Suprapubic skin (tissue), 4 donors: ENCODE results near the gene SPTLC3. TPM values are rescaled to one million over a fixed set of nuclear protein-coding genes. Genes with fewer than 3 reads are reported as not detected.

Source experiments
- DNase-seq, 2 donors: peaks; one replicate each; pipeline ENCODE4 v3.0.0-alpha.2; 2019; ENCODE audit warnings: low spot score in 2 of 2
- H3K27ac ChIP-seq: fragments of 200-600 bp; sonication (generic); one replicate; pipeline ENCODE4 v1.5.1; 2019
- H3K27me3 ChIP-seq: fragments of 200-600 bp; sonication (generic); one replicate; pipeline ENCODE4 v1.5.1; 2019
- H3K36me3 ChIP-seq: fragments of 200-600 bp; sonication (generic); one replicate; pipeline ENCODE4 v1.5.1; 2019
- H3K4me1 ChIP-seq: fragments of 200-600 bp; sonication (generic); one replicate; pipeline ENCODE4 v1.5.1; 2019
- H3K4me3 ChIP-seq: fragments of 200-600 bp; sonication (generic); one replicate; pipeline ENCODE4 v1.5.1; 2019; ENCODE audit warnings: mild to moderate bottlenecking
- H3K9me3 ChIP-seq: fragments of 200-600 bp; sonication (generic); one replicate; pipeline ENCODE4 v1.5.1; 2019
- EP300 ChIP-seq: sonication (generic); formaldehyde crosslinking; IDR thresholded peaks from one replicate; pipeline ENCODE4 v1.6.1; 2017; ENCODE audit warnings: antibody characterized with exemption
- POLR2A ChIP-seq, 2 donors: fragments of 450-650 bp; IDR thresholded peaks; one replicate each; pipeline ENCODE4 v1.6.1; 2017; ENCODE audit warnings: antibody characterized with exemption in 2 of 2, mild to moderate bottlenecking in 2 of 2, moderate library complexity in 2 of 2
- POLR2AphosphoS5 ChIP-seq, 3 donors: sonication (generic); formaldehyde crosslinking; IDR thresholded peaks; one replicate each; pipeline ENCODE4 v1.6.1; 2017; ENCODE audit warnings: antibody characterized with exemption in 3 of 3
- WGBS: methylation state at CpG from one replicate; pipeline ENCODE4 v1.1.5; 2018; 5-methylcytosine and 5-hydroxymethylcytosine counted together
- total RNA-seq, 4 donors: library from RNA; depleted of rRNA; stranded (reverse); fragments of >200 nt; gene quantifications; one replicate each; pipeline ENCODE4 v1.1.0, GENCODE V29; 2016
- TF ChIP-seq, protein P1 (sequence below), 2 donors: fragments of 200-600 bp in 1 of 2; fragments of 450-650 bp in 1 of 2; sonication (generic) in 1 of 2; IDR thresholded peaks; one replicate each; pipeline ENCODE4 v1.5.1; 2016 to 2019; ENCODE audit warnings: antibody characterized with exemption in 2 of 2, mild to moderate bottlenecking in 1 of 2, moderate library complexity in 1 of 2

SPTLC3 gene
- total RNA-seq, 4 donors from 2014 or later, result 54.1 to 83.0 (median 64.7) TPM

DNA sequence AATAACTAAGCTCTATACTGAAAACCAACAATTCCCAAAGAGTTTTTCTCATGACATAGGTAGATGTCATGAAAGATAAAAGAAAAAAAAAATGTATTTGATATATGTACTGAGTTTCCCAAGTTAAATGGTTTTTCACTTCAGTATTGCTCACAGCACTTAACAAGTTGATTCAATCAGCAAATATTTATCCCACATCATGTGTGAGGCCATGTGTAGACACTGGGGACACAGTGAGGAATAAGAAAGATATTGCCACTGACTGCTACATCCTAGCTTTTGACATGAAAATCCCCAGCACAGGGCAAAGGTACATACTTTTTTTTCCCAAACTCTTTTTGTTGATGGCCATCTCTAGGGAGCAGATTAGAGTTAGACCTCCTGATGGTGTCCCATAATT lies 25.3 kb downstream of the SPTLC3 start:
- H3K27ac ChIP-seq, result no peak overlapping the region
- TF ChIP-seq POLR2AphosphoS5 (IDR thresholded peaks at IDR 0.05) (no peak), EP300 (no peak), POLR2A (IDR thresholded peaks at IDR 0.05) (no peak)
- TF ChIP-seq, protein P1, sequence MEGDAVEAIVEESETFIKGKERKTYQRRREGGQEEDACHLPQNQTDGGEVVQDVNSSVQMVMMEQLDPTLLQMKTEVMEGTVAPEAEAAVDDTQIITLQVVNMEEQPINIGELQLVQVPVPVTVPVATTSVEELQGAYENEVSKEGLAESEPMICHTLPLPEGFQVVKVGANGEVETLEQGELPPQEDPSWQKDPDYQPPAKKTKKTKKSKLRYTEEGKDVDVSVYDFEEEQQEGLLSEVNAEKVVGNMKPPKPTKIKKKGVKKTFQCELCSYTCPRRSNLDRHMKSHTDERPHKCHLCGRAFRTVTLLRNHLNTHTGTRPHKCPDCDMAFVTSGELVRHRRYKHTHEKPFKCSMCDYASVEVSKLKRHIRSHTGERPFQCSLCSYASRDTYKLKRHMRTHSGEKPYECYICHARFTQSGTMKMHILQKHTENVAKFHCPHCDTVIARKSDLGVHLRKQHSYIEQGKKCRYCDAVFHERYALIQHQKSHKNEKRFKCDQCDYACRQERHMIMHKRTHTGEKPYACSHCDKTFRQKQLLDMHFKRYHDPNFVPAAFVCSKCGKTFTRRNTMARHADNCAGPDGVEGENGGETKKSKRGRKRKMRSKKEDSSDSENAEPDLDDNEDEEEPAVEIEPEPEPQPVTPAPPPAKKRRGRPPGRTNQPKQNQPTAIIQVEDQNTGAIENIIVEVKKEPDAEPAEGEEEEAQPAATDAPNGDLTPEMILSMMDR (IDR thresholded peaks at IDR 0.05), result no peak

DNA sequence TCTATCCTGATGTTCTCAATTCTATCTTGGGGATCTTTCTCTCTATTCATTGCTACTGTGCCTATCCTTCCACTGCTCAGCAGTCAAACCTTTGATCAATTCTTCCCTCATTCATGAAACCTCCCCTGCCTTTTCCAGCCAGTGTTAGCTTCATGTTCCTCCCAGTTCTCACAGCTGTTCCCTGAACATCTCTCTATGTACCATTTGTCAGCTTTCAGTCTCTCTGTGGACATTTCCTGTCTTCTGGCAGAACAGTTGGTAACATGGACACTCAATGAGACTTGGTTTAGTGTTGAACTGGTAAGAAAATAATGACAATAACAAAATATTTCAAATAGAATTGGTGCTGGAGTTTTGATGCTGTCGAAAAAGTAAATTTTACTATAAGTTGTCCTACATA lies 26.2 kb downstream of the SPTLC3 start:
- no peak for DNase-seq
- 83% methylated on average over 1 of the region's 1 CpG for WGBS
- Histone ChIP-seq H3K4me3 (no peak overlapping the region), H3K36me3 (no peaks in the 10 kb centered on the region), H3K9me3 (no peaks in the 10 kb centered on the region), H3K27ac (no peak overlapping the region), H3K27me3 (no peaks in the 10 kb centered on the region), H3K4me1 (peaks cover 7% of the 10 kb centered on the region)
- TF ChIP-seq, protein P1 (IDR thresholded peaks at IDR 0.05), result no peak
- TF ChIP-seq POLR2A (IDR thresholded peaks at IDR 0.05), result no peak
- no peak for TF ChIP-seq POLR2AphosphoS5 (IDR thresholded peaks at IDR 0.05)
- TF ChIP-seq EP300, result no peak

More for the DNA sequence above, 25.3 kb downstream of the SPTLC3 start:
- no peak for DNase-seq
- Histone ChIP-seq H3K4me3 (no peak overlapping the region), H3K36me3 (no peaks in the 10 kb centered on the region), H3K27me3 (no peaks in the 10 kb centered on the region), H3K9me3 (no peaks in the 10 kb centered on the region), H3K4me1 (peaks cover 16% of the 10 kb centered on the region)

DNA sequence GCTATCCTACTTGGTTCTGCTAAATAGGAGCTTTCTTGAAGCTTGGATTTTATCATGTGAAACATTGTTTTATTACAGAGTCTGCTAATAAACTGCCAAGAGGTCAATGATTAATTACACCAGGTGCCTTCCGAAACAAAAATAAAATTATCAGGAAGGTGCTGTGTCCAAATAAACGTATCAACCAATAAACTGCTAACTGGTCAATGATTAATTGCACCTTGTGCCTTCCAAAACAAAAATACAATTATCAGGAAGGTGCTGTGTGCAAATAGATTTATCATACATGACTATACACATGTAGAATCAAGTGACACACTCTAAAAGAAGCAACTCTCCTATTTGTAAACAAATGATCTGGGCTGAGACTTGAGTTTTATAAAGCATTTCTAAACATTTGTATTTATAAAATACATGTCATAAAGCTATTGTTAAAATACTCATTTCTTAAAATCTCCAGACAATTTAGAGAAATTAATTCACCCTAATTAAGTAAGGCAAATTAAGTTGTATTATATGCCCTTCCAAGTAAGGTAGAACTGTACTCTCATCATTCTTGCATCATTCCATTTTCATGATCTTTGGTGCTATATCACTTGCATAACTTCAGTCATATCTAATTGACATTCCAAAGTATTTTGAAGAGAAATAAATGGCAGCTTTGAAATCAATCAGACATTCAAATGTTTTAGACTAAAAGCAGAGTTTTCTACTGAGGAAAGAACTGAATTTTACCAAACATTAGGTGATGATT lies 26.8 kb downstream of the SPTLC3 start:
- peaks cover under 1% of the 10 kb centered on the region for H3K4me1 ChIP-seq
- H3K27me3 ChIP-seq, result no peaks in the 10 kb centered on the region
- no peaks in the 10 kb centered on the region for H3K9me3 ChIP-seq
- H3K36me3 ChIP-seq, result no peaks in the 10 kb centered on the region
- H3K27ac ChIP-seq, result no peak overlapping the region
- WGBS, result 61% methylated on average over 2 of the region's 2 CpGs
- TF ChIP-seq EP300 (no peak), POLR2A (IDR thresholded peaks at IDR 0.05) (no peak), POLR2AphosphoS5 (IDR thresholded peaks at IDR 0.05) (no peak)
- TF ChIP-seq, protein P1 (IDR thresholded peaks at IDR 0.05), result no peak
- DNase-seq, result no peak
- no peak overlapping the region for H3K4me3 ChIP-seq

DNA sequence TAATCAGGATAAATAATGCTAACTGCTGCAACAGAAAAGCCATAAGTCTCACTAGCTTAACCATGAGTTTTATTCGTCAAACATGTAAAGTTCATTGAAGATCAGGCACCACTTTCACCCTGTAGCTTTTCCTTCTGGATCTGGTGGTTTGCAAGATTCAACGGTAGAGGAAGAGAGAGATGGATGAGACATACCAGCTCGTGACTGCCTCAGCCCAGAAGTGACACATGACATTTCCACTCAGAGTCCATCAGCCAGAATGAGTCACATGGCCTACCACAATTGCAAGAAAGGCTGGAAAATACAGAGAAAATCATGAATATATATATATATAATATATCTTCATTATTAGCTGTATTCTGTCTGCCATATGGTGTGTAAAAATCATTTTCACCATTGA lies 29.0 kb downstream of the SPTLC3 start:
- TF ChIP-seq POLR2AphosphoS5 (IDR thresholded peaks at IDR 0.05) (no peak), EP300 (no peak), POLR2A (IDR thresholded peaks at IDR 0.05) (no peak)
- TF ChIP-seq, protein P1 (IDR thresholded peaks at IDR 0.05), result no peak
- Histone ChIP-seq H3K4me1 (no peaks in the 10 kb centered on the region), H3K4me3 (no peak overlapping the region), H3K36me3 (no peaks in the 10 kb centered on the region), H3K27ac (no peak overlapping the region), H3K9me3 (no peaks in the 10 kb centered on the region), H3K27me3 (no peaks in the 10 kb centered on the region)
- DNase-seq, result no peak
- 80% methylated on average over 3 of the region's 3 CpGs for WGBS

DNA sequence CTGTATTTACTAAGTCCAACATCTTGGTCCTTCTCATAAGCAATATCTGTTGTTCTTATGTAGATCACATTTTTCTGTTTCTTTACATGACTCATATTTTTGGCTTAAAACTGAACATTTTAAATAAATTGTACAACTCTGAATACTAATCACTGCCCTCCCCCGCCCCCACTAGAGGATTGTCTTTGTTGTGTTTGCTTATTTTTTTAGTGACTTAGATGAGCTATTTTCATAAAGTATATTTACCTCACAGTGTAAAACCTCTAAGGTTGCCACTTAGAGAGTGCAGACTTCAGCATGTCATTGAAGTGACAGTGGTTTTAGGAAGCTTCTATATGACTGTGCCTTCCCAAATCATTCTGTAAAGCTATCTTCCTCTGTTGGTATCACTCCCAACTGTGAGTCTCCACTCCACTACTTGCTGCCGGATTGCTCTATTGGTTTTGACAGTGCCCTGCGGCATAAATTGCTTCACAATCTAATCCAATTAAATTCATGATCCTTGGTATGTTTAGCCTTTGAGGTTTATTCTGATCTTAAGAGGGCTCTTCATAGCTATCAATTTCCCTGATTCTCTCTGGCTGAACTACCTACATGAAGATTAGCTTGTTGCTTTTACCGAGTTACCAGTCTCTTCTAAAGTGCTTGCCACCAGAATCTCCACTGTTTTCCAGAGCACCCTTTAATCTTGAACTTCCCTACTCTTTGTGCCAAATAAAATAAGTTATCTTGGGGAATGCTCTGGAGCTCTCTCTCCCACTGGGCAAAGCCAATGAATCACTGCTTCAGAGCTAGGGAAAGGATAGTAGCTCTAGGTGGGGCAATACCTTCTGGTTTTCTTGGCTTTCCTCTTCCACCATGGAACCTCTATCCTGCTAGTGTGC lies 33.0 kb downstream of the SPTLC3 start:
- DNase-seq, result no peak
- Histone ChIP-seq H3K27me3 (no peaks in the 10 kb centered on the region), H3K9me3 (no peaks in the 10 kb centered on the region), H3K27ac (no peak overlapping the region), H3K4me3 (no peak overlapping the region), H3K36me3 (no peaks in the 10 kb centered on the region), H3K4me1 (no peaks in the 10 kb centered on the region)
- TF ChIP-seq EP300 (no peak), POLR2AphosphoS5 (IDR thresholded peaks at IDR 0.05) (no peak), POLR2A (IDR thresholded peaks at IDR 0.05) (no peak)
- TF ChIP-seq, protein P1 (IDR thresholded peaks at IDR 0.05), result no peak
- 89% methylated on average over 4 of the region's 4 CpGs for WGBS
